OCI-LY1 (cell line): ENCODE results near the gene ARID3A.

Source experiments
- H2AFZ ChIP-seq: fragments of 200-600 bp; sonication (generic), shearing (Covaris generic); 2 replicates; pipeline ENCODE4 v1.6.0; 2014; ENCODE audit warnings: antibody characterized with exemption, mild to moderate bottlenecking, low read length
- H3F3A ChIP-seq: fragments of 200-600 bp; sonication (generic), shearing (Covaris generic); 2 replicates; pipeline ENCODE4 v1.6.0; 2014; ENCODE audit warnings: mild to moderate bottlenecking, antibody characterized with exemption, low read length, moderate library complexity; ENCODE audit not compliant: insufficient read depth
- H3K27ac ChIP-seq: fragments of 200-600 bp; sonication (generic); 2 replicates; pipeline ENCODE4 v1.5.1; 2014; ENCODE audit warnings: low read length, mixed run types, mild to moderate bottlenecking, low read depth; ENCODE audit not compliant: poor library complexity, severe bottlenecking
- H3K27me3 ChIP-seq: fragments of 200-600 bp; sonication (generic); 2 replicates; pipeline ENCODE4 v1.6.0; 2014; ENCODE audit warnings: antibody characterized with exemption, mild to moderate bottlenecking, low read length, moderate library complexity; ENCODE audit not compliant: insufficient read depth
- H3K36me3 ChIP-seq: fragments of 200-600 bp; sonication (generic); 2 replicates; pipeline ENCODE4 v1.6.1; 2014; ENCODE audit warnings: mild to moderate bottlenecking, antibody characterized with exemption, low read length, moderate library complexity, mixed read lengths; ENCODE audit not compliant: insufficient read depth
- H3K4me1 ChIP-seq: fragments of 200-600 bp; sonication (generic); 2 replicates; pipeline ENCODE4 v1.5.1; 2014; ENCODE audit warnings: mild to moderate bottlenecking, low read length, moderate library complexity; ENCODE audit not compliant: insufficient read depth, severe bottlenecking
- H3K4me2 ChIP-seq: fragments of 200-600 bp; sonication (generic), shearing (Covaris generic); 2 replicates; pipeline ENCODE4 v1.6.1; 2014; ENCODE audit warnings: low read length
- H3K4me3 ChIP-seq: fragments of 200-600 bp; sonication (generic); 2 replicates; pipeline ENCODE4 v1.5.1; 2014; ENCODE audit warnings: low read length, low read depth, mild to moderate bottlenecking, mixed read lengths; ENCODE audit not compliant: poor library complexity, severe bottlenecking
- H3K79me2 ChIP-seq: fragments of 200-600 bp; shearing (Covaris generic); 2 replicates; pipeline ENCODE4 v1.6.1; 2016; ENCODE audit warnings: mixed run types, low read length, mixed read lengths; ENCODE audit not compliant: insufficient read depth
- H3K9ac ChIP-seq: fragments of 200-600 bp; sonication (generic), shearing (Covaris generic); 2 replicates; pipeline ENCODE4 v1.6.1; 2014; ENCODE audit warnings: mild to moderate bottlenecking, low read length, mixed read lengths
- H3K9me2 ChIP-seq: fragments of 200-600 bp; sonication (generic), shearing (Covaris generic); 2 replicates; pipeline ENCODE4 v1.6.1; 2014; ENCODE audit warnings: low read depth, mild to moderate bottlenecking, low read length, mixed read lengths
- H3K9me3 ChIP-seq: fragments of 200-600 bp; shearing (Covaris generic); 2 replicates; pipeline ENCODE4 v1.6.1; 2014; ENCODE audit warnings: low read length, mixed read lengths
- H4K20me1 ChIP-seq: fragments of 200-600 bp; sonication (generic), shearing (Covaris generic); 2 replicates; pipeline ENCODE4 v1.6.0; 2016; ENCODE audit warnings: mild to moderate bottlenecking, low read length; ENCODE audit not compliant: insufficient read depth
- EZH2 ChIP-seq: fragments of 200-600 bp; sonication (generic), shearing (Covaris generic); IDR thresholded peaks from 2 replicates; pipeline ENCODE4 v1.8.0; 2017; ENCODE audit warnings: borderline replicate concordance, mixed run types, mild to moderate bottlenecking, antibody characterized with exemption, low read length, moderate library complexity, mixed read lengths
- TF ChIP-seq, protein P1 (sequence below): fragments of 200-600 bp; sonication (generic), shearing (Covaris generic); IDR thresholded peaks from 2 replicates; pipeline ENCODE4 v1.5.1; 2017; ENCODE audit warnings: mild to moderate bottlenecking, antibody characterized with exemption, low read length, moderate library complexity, mixed read lengths

Gene ARID3A

DNA sequence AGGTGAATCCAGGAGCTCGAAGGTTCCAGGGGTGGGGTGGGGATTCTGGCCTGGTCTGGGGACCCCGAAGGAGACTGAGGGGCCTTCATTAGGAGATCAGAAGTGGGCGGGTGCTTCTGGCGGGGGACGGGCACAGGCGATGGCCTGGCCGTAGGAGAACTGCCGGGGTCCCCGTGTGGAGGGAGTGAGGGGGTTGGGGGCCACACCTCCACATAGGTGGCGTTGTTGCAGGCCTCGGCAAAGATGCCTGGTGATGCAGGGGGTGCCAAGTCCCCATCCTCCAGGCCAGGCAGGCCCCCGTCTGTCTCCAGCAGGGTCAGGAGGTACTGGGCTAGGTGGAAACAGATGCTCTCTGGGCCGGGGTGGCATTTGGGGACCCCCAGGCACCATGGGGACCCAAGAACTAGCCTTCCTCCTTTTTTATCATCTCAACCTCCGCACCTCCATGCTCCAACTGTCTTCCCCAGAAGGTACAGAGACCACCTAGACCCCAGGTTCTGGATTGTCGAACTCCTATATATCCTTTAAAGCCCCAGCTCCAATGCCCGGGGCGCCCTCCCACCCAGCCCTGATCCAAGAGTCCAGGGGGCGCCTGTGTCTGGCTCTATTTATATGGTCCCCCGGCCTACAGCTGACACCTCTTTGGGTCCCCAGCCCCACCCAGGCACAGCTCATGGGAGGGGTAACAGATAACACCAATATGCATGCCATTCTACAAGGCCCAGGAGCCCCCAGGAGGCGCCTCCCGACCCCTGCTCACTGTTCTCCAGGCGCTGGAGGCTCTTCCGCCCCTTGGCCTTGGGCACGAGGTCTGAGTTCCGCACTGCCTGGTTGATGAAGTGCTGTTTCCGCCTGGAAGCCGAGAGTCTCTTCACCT is 24.4 kb upstream of the ARID3A start:
- Histone ChIP-seq H3K9me3 (no peaks in the 10 kb centered on the region), H3K36me3 (peaks cover 32% of the 10 kb centered on the region), H2AFZ (no peak overlapping the region), H4K20me1 (no peaks in the 10 kb centered on the region), H3K4me2 (no peak overlapping the region), H3F3A (no peaks in the 10 kb centered on the region; the same call in 1 of the 2 replicates), H3K9ac (no peak overlapping the region), H3K4me3 (no peak overlapping the region), H3K4me1 (peaks cover 29% of the 10 kb centered on the region), H3K79me2 (no peaks in the 10 kb centered on the region; the same call in 1 of the 2 replicates), H3K27me3 (no peaks in the 10 kb centered on the region), H3K27ac (no peak overlapping the region), H3K9me2 (no peaks in the 10 kb centered on the region)
- TF ChIP-seq, protein P1, sequence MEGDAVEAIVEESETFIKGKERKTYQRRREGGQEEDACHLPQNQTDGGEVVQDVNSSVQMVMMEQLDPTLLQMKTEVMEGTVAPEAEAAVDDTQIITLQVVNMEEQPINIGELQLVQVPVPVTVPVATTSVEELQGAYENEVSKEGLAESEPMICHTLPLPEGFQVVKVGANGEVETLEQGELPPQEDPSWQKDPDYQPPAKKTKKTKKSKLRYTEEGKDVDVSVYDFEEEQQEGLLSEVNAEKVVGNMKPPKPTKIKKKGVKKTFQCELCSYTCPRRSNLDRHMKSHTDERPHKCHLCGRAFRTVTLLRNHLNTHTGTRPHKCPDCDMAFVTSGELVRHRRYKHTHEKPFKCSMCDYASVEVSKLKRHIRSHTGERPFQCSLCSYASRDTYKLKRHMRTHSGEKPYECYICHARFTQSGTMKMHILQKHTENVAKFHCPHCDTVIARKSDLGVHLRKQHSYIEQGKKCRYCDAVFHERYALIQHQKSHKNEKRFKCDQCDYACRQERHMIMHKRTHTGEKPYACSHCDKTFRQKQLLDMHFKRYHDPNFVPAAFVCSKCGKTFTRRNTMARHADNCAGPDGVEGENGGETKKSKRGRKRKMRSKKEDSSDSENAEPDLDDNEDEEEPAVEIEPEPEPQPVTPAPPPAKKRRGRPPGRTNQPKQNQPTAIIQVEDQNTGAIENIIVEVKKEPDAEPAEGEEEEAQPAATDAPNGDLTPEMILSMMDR: no peak
- TF ChIP-seq EZH2: no peak

DNA sequence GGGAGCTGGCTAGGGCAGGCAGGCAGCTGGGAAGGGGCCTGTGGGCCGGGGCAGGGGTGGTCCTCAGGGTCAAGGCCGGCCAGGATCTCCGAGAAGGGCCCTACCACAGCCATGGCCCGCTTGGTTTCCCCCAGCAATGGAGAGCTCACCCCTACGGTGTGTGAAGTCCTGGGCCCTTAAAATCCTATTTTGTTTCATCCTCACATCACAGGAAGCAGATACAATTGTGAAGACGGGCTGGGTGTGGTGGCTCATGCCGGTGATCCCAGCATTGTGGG is 23.8 kb upstream of the ARID3A start:
- Histone ChIP-seq H2AFZ (no peak overlapping the region), H3F3A (no peaks in the 10 kb centered on the region; the same call in 1 of the 2 replicates), H3K9me3 (no peaks in the 10 kb centered on the region), H3K9me2 (no peaks in the 10 kb centered on the region), H3K27ac (no peak overlapping the region), H3K9ac (no peak overlapping the region), H3K4me1 (peaks cover 35% of the 10 kb centered on the region), H3K79me2 (no peaks in the 10 kb centered on the region; the same call in 1 of the 2 replicates), H3K4me2 (no peak overlapping the region), H4K20me1 (no peaks in the 10 kb centered on the region), H3K36me3 (peaks cover 27% of the 10 kb centered on the region), H3K27me3 (no peaks in the 10 kb centered on the region), H3K4me3 (no peak overlapping the region)
- no peak for TF ChIP-seq EZH2
- TF ChIP-seq, protein P1: no peak

DNA sequence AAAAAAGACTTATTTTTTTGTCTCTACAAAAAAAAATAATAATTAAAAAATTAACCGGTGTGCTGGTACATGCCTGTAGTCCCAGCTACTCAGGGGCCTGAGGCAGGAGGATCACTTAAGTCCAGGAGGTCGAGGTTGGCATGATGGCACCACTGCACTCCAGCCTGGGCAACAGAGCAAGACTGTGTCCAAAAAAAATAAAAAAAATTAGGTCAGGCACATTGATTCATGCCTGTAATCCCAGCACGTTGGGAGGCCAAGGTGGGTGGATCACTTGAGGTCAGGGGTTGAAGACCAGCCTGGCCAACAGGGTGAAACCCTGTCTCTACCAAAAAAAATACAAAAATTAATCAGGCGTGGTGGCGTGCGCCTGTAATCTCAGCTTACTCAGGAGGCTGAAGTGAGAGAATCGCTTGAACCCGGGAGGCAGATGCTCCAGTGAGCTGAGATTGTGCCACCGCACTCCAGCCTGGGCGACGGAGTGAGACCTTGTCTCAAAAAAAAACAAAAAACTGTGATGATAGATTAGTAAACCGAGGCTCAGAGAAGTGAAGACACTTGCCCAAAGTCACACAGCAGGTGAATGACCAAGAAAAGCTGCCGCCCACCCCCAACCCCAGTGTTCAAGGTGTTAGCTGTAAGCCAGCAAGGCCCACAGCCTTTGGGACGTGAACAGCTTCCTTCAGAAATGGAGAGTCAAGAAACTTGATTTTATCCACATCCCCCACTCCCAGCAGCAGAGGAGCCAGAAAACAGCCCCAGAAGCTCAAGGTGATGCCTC is 23.2 kb upstream of the ARID3A start:
- no peaks in the 10 kb centered on the region for H4K20me1 ChIP-seq
- TF ChIP-seq EZH2: no peak
- TF ChIP-seq, protein P1: no peak
- no peaks in the 10 kb centered on the region; the same call in 1 of the 2 replicates for H3K79me2 ChIP-seq
- no peak overlapping the region for H3K9ac ChIP-seq
- H3K9me3 ChIP-seq: no peaks in the 10 kb centered on the region
- H3K4me1 ChIP-seq: peaks cover 41% of the 10 kb centered on the region
- H3K27ac ChIP-seq: no peak overlapping the region
- H2AFZ ChIP-seq: no peak overlapping the region
- H3K4me3 ChIP-seq: no peak overlapping the region
- no peaks in the 10 kb centered on the region; the same call in 1 of the 2 replicates for H3F3A ChIP-seq
- H3K36me3 ChIP-seq: peaks cover 21% of the 10 kb centered on the region
- H3K27me3 ChIP-seq: no peaks in the 10 kb centered on the region
- H3K9me2 ChIP-seq: no peaks in the 10 kb centered on the region
- no peak overlapping the region for H3K4me2 ChIP-seq
